ENCODE results near the gene ABHD8. TPM values are rescaled to one million over a fixed set of nuclear protein-coding genes. Genes with fewer than 3 reads are reported as not detected.
A peak's percentile ranks its signal among the peaks of the same experiment; 100 is the strongest.

The ABHD8 gene
- total and polyA plus RNA-seq, 2 of the 13 experiments (the other 11 are each of a cell fraction or from before 2014, with no cell fraction given), result 6.3 to 7.2 TPM

DNA sequence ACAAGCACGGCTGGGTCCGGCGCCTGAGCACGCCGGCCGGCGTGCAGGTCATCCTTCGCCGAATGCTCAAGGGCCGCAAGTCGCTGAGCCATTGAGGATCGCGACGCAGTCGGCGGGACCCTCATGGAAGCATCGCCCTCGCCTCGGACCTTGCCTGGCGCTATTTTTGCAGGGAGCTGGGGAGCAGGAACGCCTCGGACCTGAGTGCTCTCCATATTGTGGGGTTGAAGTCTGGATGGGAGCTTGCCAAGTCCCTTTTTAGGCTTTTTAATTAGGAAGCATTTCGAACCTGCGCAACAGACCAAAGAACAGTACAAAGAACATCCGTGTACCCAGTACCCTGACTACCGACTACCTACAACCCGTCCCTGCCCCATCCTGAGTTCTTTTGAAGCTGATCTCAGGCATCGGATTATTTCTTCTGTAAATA lies 3.1 kb upstream of the ABHD8 start (continued):
- TF ChIP-seq ZNF367 (CRISPR knock-in tag; IDR thresholded peaks at IDR 0.05; ENCODE audit: borderline replicate concordance) (peak; percentile 2; the same call in 1 of the 2 replicates), ZNF891 (CRISPR knock-in tag; IDR thresholded peaks at IDR 0.05) (no peak), AGO2 (optimal IDR thresholded peaks at IDR 0.05; ENCODE audit: low read depth, low read length) (peak; percentile 14), ZNF768 (CRISPR knock-in tag; IDR thresholded peaks at IDR 0.05) (peak; percentile 24), ARNTL (CRISPR knock-in tag; IDR thresholded peaks at IDR 0.05) (no peak), ATF7-NPFF (CRISPR knock-in tag; IDR thresholded peaks at IDR 0.05; ENCODE audit: low read depth) (peak; percentile 8; the same call in 1 of the 2 replicates), ONECUT2 (CRISPR knock-in tag; IDR thresholded peaks at IDR 0.05) (no peak), CCDC6 (CRISPR knock-in tag; IDR thresholded peaks at IDR 0.05) (no peak), ERF (CRISPR knock-in tag; IDR thresholded peaks at IDR 0.05) (no peak), ZNF326 (CRISPR knock-in tag; IDR thresholded peaks at IDR 0.05; ENCODE audit: borderline replicate concordance) (no peak), PAX8 (CRISPR knock-in tag; IDR thresholded peaks at IDR 0.05; ENCODE audit: borderline replicate concordance) (no peak), SIX4 (CRISPR knock-in tag; IDR thresholded peaks at IDR 0.05) (no peak), SALL2 (CRISPR knock-in tag; IDR thresholded peaks at IDR 0.05) (no peak), ZNF382 (CRISPR knock-in tag; IDR thresholded peaks at IDR 0.05; ENCODE audit: borderline replicate concordance) (no peak), SCMH1 (CRISPR knock-in tag; IDR thresholded peaks at IDR 0.05; ENCODE audit: borderline replicate concordance) (no peak), HOXA3 (CRISPR knock-in tag; IDR thresholded peaks at IDR 0.05) (no peak), KLF9 (CRISPR knock-in tag; IDR thresholded peaks at IDR 0.05; ENCODE audit: low read depth) (no peak), THAP11 (CRISPR knock-in tag; IDR thresholded peaks at IDR 0.05) (no peak), CHD4 (IDR thresholded peaks at IDR 0.05; ENCODE audit: borderline replicate concordance, low read length) (no peak), MAF1 (CRISPR knock-in tag; IDR thresholded peaks at IDR 0.05; ENCODE audit: borderline replicate concordance) (no peak), ZFP37 (CRISPR knock-in tag; IDR thresholded peaks at IDR 0.05; ENCODE audit: borderline replicate concordance) (0 out of 2 replicates have a peak, but pooled peaks have one; percentile 5), ZBTB7B (CRISPR knock-in tag; IDR thresholded peaks at IDR 0.05) (no peak), ZNF33B (CRISPR knock-in tag; IDR thresholded peaks at IDR 0.05) (0 out of 2 replicates have a peak, but pooled peaks have one; percentile 39), ZMYM4 (CRISPR knock-in tag; IDR thresholded peaks at IDR 0.05) (no peak; the same call in 1 of the 2 replicates), FOSL2 (CRISPR knock-in tag; IDR thresholded peaks at IDR 0.05) (no peak), ZNF670 (CRISPR knock-in tag; IDR thresholded peaks at IDR 0.05; ENCODE audit: borderline replicate concordance) (no peak)
- TF ChIP-seq, protein P1, sequence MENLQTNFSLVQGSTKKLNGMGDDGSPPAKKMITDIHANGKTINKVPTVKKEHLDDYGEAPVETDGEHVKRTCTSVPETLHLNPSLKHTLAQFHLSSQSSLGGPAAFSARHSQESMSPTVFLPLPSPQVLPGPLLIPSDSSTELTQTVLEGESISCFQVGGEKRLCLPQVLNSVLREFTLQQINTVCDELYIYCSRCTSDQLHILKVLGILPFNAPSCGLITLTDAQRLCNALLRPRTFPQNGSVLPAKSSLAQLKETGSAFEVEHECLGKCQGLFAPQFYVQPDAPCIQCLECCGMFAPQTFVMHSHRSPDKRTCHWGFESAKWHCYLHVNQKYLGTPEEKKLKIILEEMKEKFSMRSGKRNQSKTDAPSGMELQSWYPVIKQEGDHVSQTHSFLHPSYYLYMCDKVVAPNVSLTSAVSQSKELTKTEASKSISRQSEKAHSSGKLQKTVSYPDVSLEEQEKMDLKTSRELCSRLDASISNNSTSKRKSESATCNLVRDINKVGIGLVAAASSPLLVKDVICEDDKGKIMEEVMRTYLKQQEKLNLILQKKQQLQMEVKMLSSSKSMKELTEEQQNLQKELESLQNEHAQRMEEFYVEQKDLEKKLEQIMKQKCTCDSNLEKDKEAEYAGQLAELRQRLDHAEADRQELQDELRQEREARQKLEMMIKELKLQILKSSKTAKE (CRISPR knock-in tag; IDR thresholded peaks at IDR 0.05; ENCODE audit: borderline replicate concordance), result no peak
- TF ChIP-seq, protein P2, sequence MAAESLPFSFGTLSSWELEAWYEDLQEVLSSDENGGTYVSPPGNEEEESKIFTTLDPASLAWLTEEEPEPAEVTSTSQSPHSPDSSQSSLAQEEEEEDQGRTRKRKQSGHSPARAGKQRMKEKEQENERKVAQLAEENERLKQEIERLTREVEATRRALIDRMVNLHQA (CRISPR knock-in tag; IDR thresholded peaks at IDR 0.05), result no peak
- TF ChIP-seq, protein P3, sequence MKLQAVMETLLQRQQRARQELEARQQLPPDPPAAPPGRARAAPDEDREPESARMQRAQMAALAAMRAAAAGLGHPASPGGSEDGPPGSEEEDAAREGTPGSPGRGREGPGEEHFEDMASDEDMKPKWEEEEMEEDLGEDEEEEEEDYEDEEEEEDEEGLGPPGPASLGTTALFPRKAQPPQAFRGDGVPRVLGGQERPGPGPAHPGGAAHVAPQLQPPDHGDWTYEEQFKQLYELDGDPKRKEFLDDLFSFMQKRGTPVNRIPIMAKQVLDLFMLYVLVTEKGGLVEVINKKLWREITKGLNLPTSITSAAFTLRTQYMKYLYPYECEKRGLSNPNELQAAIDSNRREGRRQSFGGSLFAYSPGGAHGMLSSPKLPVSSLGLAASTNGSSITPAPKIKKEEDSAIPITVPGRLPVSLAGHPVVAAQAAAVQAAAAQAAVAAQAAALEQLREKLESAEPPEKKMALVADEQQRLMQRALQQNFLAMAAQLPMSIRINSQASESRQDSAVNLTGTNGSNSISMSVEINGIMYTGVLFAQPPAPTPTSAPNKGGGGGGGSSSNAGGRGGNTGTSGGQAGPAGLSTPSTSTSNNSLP (IDR thresholded peaks at IDR 0.05; ENCODE audit: low read depth, low read length), result no peak
